K562 (cell line): ENCODE results near the gene SYNGR1. TPM values are rescaled to one million over a fixed set of nuclear protein-coding genes. Genes with fewer than 3 reads are reported as not detected.
A peak's percentile ranks its signal among the peaks of the same experiment; 100 is the strongest.

Experiments used
- ATAC-seq: fragments of 200-7000 bp; cut with Tn5 transposase; 3 replicates; pipeline ENCODE4 v1.9.1; 2020; ENCODE audit warnings: moderate library complexity
- BruUV-seq: library from RNA; stranded (reverse); fragments of 400-500 nt; replicated peaks from 2 replicates; lab custom pipeline; 2021; lab: Mats Ljungman, UMichigan
- CTCF ChIA-PET: fragments of 300-600 bp; formaldehyde crosslinking; extraction: SDS; loops from one replicate; lab custom pipeline; 2021; ENCODE audit warnings: low intra/inter-chr PET ratio; lab: Yijun Ruan, JAX
- POLR2A ChIA-PET: fragments of 300-600, 350-650 bp; sonication (Branson Sonifier 250); formaldehyde crosslinking; extraction: SDS; loops from one replicate; lab custom pipeline; 2021; ENCODE audit warnings: antibody characterized with exemption, inconsistent platforms; lab: Yijun Ruan, JAX
- DNase-seq, 4 experiments: peaks; one replicate each; pipeline versions ENCODE4 v3.0.0 to v3.0.0-alpha.2; 2011 to 2018; ENCODE audit warnings: low spot score in 3 of 4, mixed read lengths in 3 of 4; ENCODE audit errors: extremely low read depth in 1 of 4
- FAIRE-seq: peaks from 2 replicates; lab custom pipeline; 2011; peaks lifted over from hg19 to GRCh38; lab: Jason Lieb, UNC
- H2AFZ ChIP-seq: 2 replicates; pipeline ENCODE4 v1.6.0; 2011; ENCODE audit warnings: low read depth, low read length, control low read depth, inconsistent platforms
- H3K27ac ChIP-seq: fragments of 200-600 bp; 3 replicates; pipeline ENCODE4 v1.8.0; 2011; ENCODE audit warnings: low read depth, mild to moderate bottlenecking, control low read depth, inconsistent platforms, low read length, moderate library complexity, mixed read lengths; ENCODE audit errors: extremely low read depth
- H3K27me3 ChIP-seq, 2 experiments: fragments of 300-600 bp in 1 of 2; 2 replicates in 1 of 2; 3 replicates in 1 of 2; pipeline versions ENCODE4 v1.6.0 to v1.8.0; 2011; ENCODE audit warnings: inconsistent platforms in 2 of 2, low read length in 2 of 2, mild to moderate bottlenecking in 1 of 2, mixed read lengths in 1 of 2, moderate library complexity in 1 of 2; ENCODE audit not compliant: control insufficient read depth in 2 of 2, insufficient read depth in 2 of 2
- H3K36me3 ChIP-seq: fragments of 300-600 bp; 3 replicates; pipeline ENCODE4 v1.8.0; 2011; ENCODE audit warnings: mild to moderate bottlenecking, low read length, inconsistent platforms; ENCODE audit not compliant: control insufficient read depth, insufficient read depth
- H3K4me1 ChIP-seq, 2 experiments: fragments of 200-600 bp in 1 of 2; replicated peaks in 1 of 2; 2 replicates in 1 of 2; 3 replicates in 1 of 2; pipeline versions ENCODE4 v1.5.1 to v1.8.0; 2011; ENCODE audit warnings: inconsistent platforms in 2 of 2, low read length in 2 of 2, mild to moderate bottlenecking in 1 of 2, mixed read lengths in 1 of 2, moderate library complexity in 1 of 2; ENCODE audit not compliant: control insufficient read depth in 2 of 2, insufficient read depth in 2 of 2
- H3K4me2 ChIP-seq: 2 replicates; pipeline ENCODE4 v1.6.1; 2011; ENCODE audit warnings: low read length, control low read depth, inconsistent platforms, mixed read lengths; ENCODE audit not compliant: insufficient read depth
- H3K4me3 ChIP-seq: fragments of 200-600 bp; sonication (generic), shearing (Covaris generic); 2 replicates; pipeline ENCODE4 v1.5.1; 2016; ENCODE audit warnings: control low read depth, inconsistent platforms
- H3K79me2 ChIP-seq: fragments of 200-600 bp; 3 replicates; pipeline ENCODE4 v1.8.0; 2011; ENCODE audit warnings: low read length, inconsistent platforms; ENCODE audit not compliant: control insufficient read depth, insufficient read depth
- H3K9ac ChIP-seq, 2 experiments: 2 replicates each; pipeline versions ENCODE4 v1.6.0 to v1.6.1; 2011; ENCODE audit warnings: low read depth in 2 of 2, low read length in 2 of 2, control low read depth in 1 of 2, inconsistent platforms in 1 of 2, mild to moderate bottlenecking in 1 of 2, mixed read lengths in 1 of 2; ENCODE audit not compliant: insufficient read depth in 1 of 2
- H3K9me1 ChIP-seq: one replicate; pipeline ENCODE4 v1.6.0; 2011; ENCODE audit warnings: inconsistent platforms, mild to moderate bottlenecking, low read length, moderate library complexity; ENCODE audit not compliant: control insufficient read depth, insufficient read depth
- H3K9me3 ChIP-seq: replicated peaks from 2 replicates; pipeline ENCODE4 v1.5.1; 2011; ENCODE audit warnings: low read depth, low read length, inconsistent platforms; ENCODE audit not compliant: control insufficient read depth, insufficient read depth
- H4K20me1 ChIP-seq: replicated peaks from 2 replicates; pipeline ENCODE4 v1.6.1; 2011; ENCODE audit warnings: low read length, inconsistent platforms, mixed read lengths; ENCODE audit not compliant: control insufficient read depth, insufficient read depth
- C11orf30 ChIP-seq: fragments of 450-650 bp; IDR thresholded peaks from 2 replicates; pipeline ENCODE4 v1.6.1; 2016; ENCODE audit warnings: low read depth, mild to moderate bottlenecking
- CBX3 ChIP-seq, 2 experiments: IDR thresholded peaks; 1 replicate in 1 of 2; 2 replicates in 1 of 2; pipeline ENCODE4 v1.6.1; 2012; ENCODE audit warnings: inconsistent platforms in 2 of 2, low read length in 2 of 2, borderline replicate concordance in 1 of 2, control low read depth in 1 of 2
- ESRRA ChIP-seq: fragments of 450-650 bp; IDR thresholded peaks from 2 replicates; pipeline ENCODE4 v1.6.1; 2014; ENCODE audit warnings: low read depth, mild to moderate bottlenecking, moderate library complexity, borderline replicate concordance
- HCFC1 ChIP-seq: IDR thresholded peaks from 2 replicates; pipeline ENCODE4 v1.6.1; 2012; ENCODE audit warnings: low read depth, low read length, improper control_type of control experiment
- MAFG ChIP-seq: fragments of 450-650 bp; conservative IDR thresholded peaks from 2 replicates; pipeline ENCODE4 v1.6.1; 2016; ENCODE audit warnings: missing genetic modification characterization, missing compliant biosample characterization
- MAFK ChIP-seq: IDR thresholded peaks from 2 replicates; pipeline ENCODE4 v1.6.1; 2011; ENCODE audit warnings: low read length, improper control_type of control experiment
- ZNF316 ChIP-seq: fragments of 450-650 bp; IDR thresholded peaks from 2 replicates; pipeline ENCODE4 v1.6.1; 2016
- ZNF644 ChIP-seq: fragments of 200-800 bp; sonication (Bioruptor generic); IDR thresholded peaks from 2 replicates; pipeline ENCODE4 v1.6.1; 2016; ENCODE audit warnings: low read depth, missing genetic modification characterization, missing compliant biosample characterization
- WGBS: fragments of 100-300 bp; shearing (Covaris generic); methylation state at CpG from one replicate; pipeline ENCODE4 v1.1.6; 2016; ENCODE audit warnings: low coverage, mixed read lengths; ENCODE audit not compliant: insufficient coverage; ENCODE audit errors: missing lambda C conversion rate; 5-methylcytosine and 5-hydroxymethylcytosine counted together
- in situ Hi-C: fragments of 300-500 bp; cut with MboI; formaldehyde crosslinking; loops from 4 replicates; pipeline ENCODE4 v1.15.0; 2018; ENCODE audit warnings: inconsistent platforms, mixed read lengths
- intact Hi-C: fragments of 100-400 bp; cut with micrococcal nuclease; formaldehyde crosslinking; loops from 2 replicates; pipeline ENCODE4 v1.14.2; 2022
- polyA plus RNA-seq, 8 experiments: library from polyadenylated mRNA; depleted of rRNA in 4 of 8; stranded (reverse) in 5 of 8; unstranded in 3 of 8; fragments of >200 nt; fragmentation: Nextera tagmentation in 2 of 8; fragmentation: Illumina TruSeq in 1 of 8; extraction: Ambion mirVana in 2 of 8; extraction: Trizol in 1 of 8; gene quantifications; 2 replicates each; pipeline versions ENCODE4 v1.2.1 to v1.2.3, GENCODE V29; 2011 to 2014; ENCODE audit warnings: inconsistent platforms in 1 of 8, missing spikeins in 1 of 8
- total RNA-seq, 7 experiments: library from RNA; depleted of rRNA in 6 of 7; stranded (reverse); fragments of >200 nt in 6 of 7; fragmentation: Illumina TruSeq in 2 of 7; extraction: Trizol in 2 of 7; gene quantifications; 2 replicates each; pipeline versions ENCODE4 v1.2.1 to v1.2.3, GENCODE V29; 2011 to 2021; ENCODE audit warnings: low replicate concordance in 1 of 7
- TF ChIP-seq, protein P1 (sequence below): fragments of 450-650 bp; formaldehyde crosslinking; IDR thresholded peaks from 2 replicates; pipeline ENCODE4 v1.4.0; 2020; ENCODE audit warnings: mild to moderate bottlenecking, moderate library complexity

The SYNGR1 gene
- total and polyA plus RNA-seq, 9 of the 15 experiments (the other 6 are each of a cell fraction or from before 2014, with no cell fraction given): 1.8 to 15.9 (median 5.5) TPM

DNA sequence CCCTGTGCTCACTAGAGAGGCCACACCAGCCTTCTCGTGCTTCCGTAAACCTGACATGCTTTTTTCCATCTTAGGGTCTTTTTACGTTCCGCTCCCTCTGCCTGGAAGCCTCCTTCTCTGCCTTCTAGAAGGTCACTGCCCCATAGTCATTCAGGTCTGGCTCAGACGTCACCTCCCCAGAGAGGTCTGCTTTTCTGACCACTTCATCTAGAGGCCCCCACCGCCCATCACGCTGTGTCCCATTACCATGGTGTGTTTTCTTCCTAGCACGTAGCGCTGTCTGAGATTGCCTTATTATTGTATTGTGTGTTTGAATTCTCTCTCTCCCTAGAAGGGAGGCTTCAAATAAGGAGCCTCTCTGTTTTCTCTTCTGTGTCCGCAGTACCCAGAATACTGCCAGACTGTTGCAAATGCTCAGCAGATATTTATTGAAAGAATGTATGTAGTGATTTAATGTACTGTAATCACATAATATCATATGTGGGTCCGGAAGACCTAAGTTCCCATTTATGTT lies 59.8 kb downstream of the SYNGR1 start:
- H3K79me2 ChIP-seq: peaks cover 21% of the 10 kb centered on the region; the same call in 2 of the 3 replicates
- in situ Hi-C loops: no loop called here

GRCh38 chr22:39410264-39410663 lies 60.5 kb downstream of the SYNGR1 start:
- ATAC-seq (no peak), FAIRE-seq (no peak), DNase-seq (no peak)
- H3K27ac ChIP-seq: no peak overlapping the region
- no peaks in the 10 kb centered on the region for H3K9me3 ChIP-seq
- peaks cover 0 to 2% of the 10 kb centered on the region in 2 experiments; a peak in 1 of 5 replicates for H3K4me1 ChIP-seq
- no peak overlapping the region for H3K9ac ChIP-seq
- CTCF ChIA-PET: interaction anchor here (0.7 kb wide), 1 partner anchor 9 kb away, joined by 3 read pairs; no protein-coding TSS in a partner anchor
- WGBS: 91% methylated on average over 4 of the region's 4 CpGs
- intact Hi-C loops: no loop called here
- H3K4me2 ChIP-seq: no peak overlapping the region
- H3K79me2 ChIP-seq: peaks cover 21% of the 10 kb centered on the region; the same call in 2 of the 3 replicates
- no TSS peak for BruUV-seq
- H2AFZ ChIP-seq: no peak overlapping the region
- POLR2A ChIA-PET: interaction anchor here (1.1 to 1.6 kb wide), 3 partner anchors 11 to 543 kb away, joined by 3 to 5 read pairs (median 4); partner anchors contain the start of genes RPL3 and TAB1
- H4K20me1 ChIP-seq: no peaks in the 10 kb centered on the region
- in situ Hi-C loops: no loop called here
- TF ChIP-seq MAFK (peak; percentile 25; the same call in 1 of the 2 replicates), ZNF644 (tag) (no peak), MAFG (peak; percentile 28; the same call in 1 of the 2 replicates), C11orf30 (peak; percentile 57; the same call in 1 of the 2 replicates), ZNF316 (peak; percentile 71)
- TF ChIP-seq, protein P1, sequence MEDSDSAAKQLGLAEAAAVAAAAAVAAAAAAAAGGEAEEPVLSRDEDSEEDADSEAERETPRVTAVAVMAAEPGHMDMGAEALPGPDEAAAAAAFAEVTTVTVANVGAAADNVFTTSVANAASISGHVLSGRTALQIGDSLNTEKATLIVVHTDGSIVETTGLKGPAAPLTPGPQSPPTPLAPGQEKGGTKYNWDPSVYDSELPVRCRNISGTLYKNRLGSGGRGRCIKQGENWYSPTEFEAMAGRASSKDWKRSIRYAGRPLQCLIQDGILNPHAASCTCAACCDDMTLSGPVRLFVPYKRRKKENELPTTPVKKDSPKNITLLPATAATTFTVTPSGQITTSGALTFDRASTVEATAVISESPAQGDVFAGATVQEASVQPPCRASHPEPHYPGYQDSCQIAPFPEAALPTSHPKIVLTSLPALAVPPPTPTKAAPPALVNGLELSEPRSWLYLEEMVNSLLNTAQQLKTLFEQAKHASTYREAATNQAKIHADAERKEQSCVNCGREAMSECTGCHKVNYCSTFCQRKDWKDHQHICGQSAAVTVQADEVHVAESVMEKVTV (CRISPR knock-in tag): no peak
- H3K4me3 ChIP-seq: no peak overlapping the region
- no peaks in the 10 kb centered on the region for H3K27me3 ChIP-seq
- no peaks in the 10 kb centered on the region for H3K9me1 ChIP-seq
- H3K36me3 ChIP-seq: peaks cover 8% of the 10 kb centered on the region; the same call in 1 of the 3 replicates

More for the DNA sequence above, 59.8 kb downstream of the SYNGR1 start:
- H3K9me1 ChIP-seq: no peaks in the 10 kb centered on the region
- H4K20me1 ChIP-seq: no peaks in the 10 kb centered on the region
- H3K4me1 ChIP-seq: no peaks in the 10 kb centered on the region; a peak in 1 of 5 replicates
- no peak overlapping the region for H2AFZ ChIP-seq
- WGBS: 92% methylated on average over 8 of the region's 11 CpGs
- H3K4me3 ChIP-seq: no peak overlapping the region
- H3K9ac ChIP-seq: no peak overlapping the region
- H3K36me3 ChIP-seq: peaks cover 10% of the 10 kb centered on the region; the same call in 1 of the 3 replicates
- H3K9me3 ChIP-seq: no peaks in the 10 kb centered on the region
- ATAC-seq (no peak), FAIRE-seq (no peak), DNase-seq (no peak)
- TF ChIP-seq CBX3 (IDR thresholded peaks at IDR 0.05; ENCODE audit: borderline replicate concordance in 1 of 2, low read length in 2 of 2) (no peak), ESRRA (no peak), HCFC1 (no peak)
- ChIA-PET CTCF (interaction anchor here (0.7 kb wide), 1 partner anchor 10 kb away, joined by 3 read pairs; no protein-coding TSS in a partner anchor), POLR2A (interaction anchor here (1.0 kb wide), 1 partner anchor 66 kb away, joined by 5 read pairs; no protein-coding TSS in a partner anchor)
- intact Hi-C loops: no loop called here
- H3K27me3 ChIP-seq: no peaks in the 10 kb centered on the region
- no peak overlapping the region for H3K27ac ChIP-seq
- BruUV-seq: no TSS peak
- H3K4me2 ChIP-seq: no peak overlapping the region
